Endothelial cell of umbilical vein (primary cell): ENCODE data around the gene HDAC5. TPM values are rescaled to one million over a fixed set of nuclear protein-coding genes. Genes with fewer than 3 reads are reported as not detected.

ENCODE experiments used
- BruUV-seq: library from RNA; stranded (reverse); fragments of 400-500 nt; replicated peaks from 2 replicates; lab custom pipeline; 2021; lab: Mats Ljungman, UMichigan
- CTCF ChIA-PET: fragments of 300-600, 350-600 bp; sonication (Branson Sonifier 250); formaldehyde crosslinking; loops from one replicate; lab custom pipeline; 2021; ENCODE audit warnings: antibody characterized with exemption, inconsistent platforms; lab: Charles Lee
- POLR2A ChIA-PET: fragments of 300-600, 350-600 bp; sonication (Branson Sonifier 250); formaldehyde crosslinking; loops from one replicate; lab custom pipeline; 2021; ENCODE audit warnings: antibody characterized with exemption, inconsistent platforms; lab: Charles Lee
- DNase-seq: peaks from one replicate; pipeline ENCODE4 v3.0.0-alpha.2; 2011; ENCODE audit warnings: low read depth, low spot score
- FAIRE-seq: peaks from 2 replicates; lab custom pipeline; 2011; peaks lifted over from hg19 to GRCh38; lab: Jason Lieb, UNC
- H2AFZ ChIP-seq: 2 replicates; pipeline ENCODE4 v1.6.0; 2012; ENCODE audit warnings: low read depth, low read length, control low read depth, inconsistent platforms
- H3K27ac ChIP-seq: 2 replicates; pipeline ENCODE4 v1.5.1; 2011; ENCODE audit warnings: low read depth, mild to moderate bottlenecking, control low read depth, low read length, moderate library complexity; ENCODE audit not compliant: insufficient read depth
- H3K27me3 ChIP-seq, 2 experiments: 2 replicates each; pipeline versions ENCODE4 v1.6.0 to v1.6.1; 2011; ENCODE audit warnings: low read length in 2 of 2, mixed read lengths in 1 of 2; ENCODE audit not compliant: control insufficient read depth in 2 of 2, insufficient read depth in 2 of 2
- H3K36me3 ChIP-seq, 2 experiments: 2 replicates in 1 of 2; 3 replicates in 1 of 2; pipeline ENCODE4 v1.5.1; 2011; ENCODE audit warnings: low read length in 2 of 2, mild to moderate bottlenecking in 1 of 2, moderate library complexity in 1 of 2; ENCODE audit not compliant: control insufficient read depth in 2 of 2, insufficient read depth in 2 of 2; ENCODE audit errors: extremely low read depth in 1 of 2
- H3K4me1 ChIP-seq: 3 replicates; pipeline ENCODE4 v1.5.1; 2011; ENCODE audit warnings: mild to moderate bottlenecking, low read length; ENCODE audit not compliant: control insufficient read depth, insufficient read depth; ENCODE audit errors: extremely low read depth
- H3K4me2 ChIP-seq: 2 replicates; pipeline ENCODE4 v1.6.1; 2011; ENCODE audit warnings: low read length, control low read depth, mixed read lengths; ENCODE audit not compliant: insufficient read depth
- H3K4me3 ChIP-seq, 3 experiments: fragments of 200-600 bp in 1 of 3; sonication (generic), shearing (Covaris generic) in 1 of 3; replicated peaks in 1 of 3; 2 replicates each; pipeline ENCODE4 v1.5.1; 2011 to 2016; ENCODE audit warnings: control low read depth in 3 of 3, low read length in 3 of 3, mild to moderate bottlenecking in 2 of 3, inconsistent platforms in 1 of 3, low read depth in 1 of 3, moderate library complexity in 1 of 3; ENCODE audit not compliant: insufficient read depth in 1 of 3
- H3K79me2 ChIP-seq: 2 replicates; pipeline ENCODE4 v1.6.0; 2012; ENCODE audit warnings: low read length, inconsistent platforms; ENCODE audit not compliant: control insufficient read depth, insufficient read depth
- H3K9ac ChIP-seq: replicated peaks from 2 replicates; pipeline ENCODE3; 2011; ENCODE audit warnings: low read length, control low read depth; ENCODE audit not compliant: insufficient read depth; ENCODE audit errors: extremely low read depth
- H3K9me1 ChIP-seq: replicated peaks from 3 replicates; pipeline ENCODE4 v1.6.0; 2011; ENCODE audit warnings: mild to moderate bottlenecking, low read length; ENCODE audit not compliant: control insufficient read depth, insufficient read depth; ENCODE audit errors: extremely low read depth
- H3K9me3 ChIP-seq: replicated peaks from 2 replicates; pipeline ENCODE4 v1.5.1; 2012; ENCODE audit warnings: low read length, inconsistent platforms; ENCODE audit not compliant: control insufficient read depth, insufficient read depth
- H4K20me1 ChIP-seq: replicated peaks from 2 replicates; pipeline ENCODE3; 2011; ENCODE audit warnings: mild to moderate bottlenecking, low read length; ENCODE audit not compliant: control insufficient read depth, insufficient read depth; ENCODE audit errors: extremely low read depth
- FOS ChIP-seq: IDR thresholded peaks from 2 replicates; pipeline ENCODE4 v1.6.1; 2011; ENCODE audit warnings: mild to moderate bottlenecking, low read length, moderate library complexity, borderline replicate concordance; ENCODE audit not compliant: insufficient read depth
- dilution Hi-C: fragments of 300-500 bp; cut with MboI; formaldehyde crosslinking; loops from one replicate; pipeline ENCODE4 v1.15.0; 2019; ENCODE audit warnings: low sequenced_read_pairs; ENCODE audit not compliant: extremely low pct_ligation_motif_present
- intact Hi-C: fragments of 100-400 bp; cut with micrococcal nuclease; formaldehyde crosslinking; loops from one replicate; pipeline ENCODE4 v1.10.0; 2022
- polyA plus RNA-seq, 4 experiments: library from polyadenylated mRNA; depleted of rRNA in 3 of 4; stranded (reverse) in 3 of 4; unstranded in 1 of 4; fragments of >200 nt; gene quantifications; 2 replicates each; pipeline versions ENCODE4 v1.2.1 to v1.2.3, GENCODE V29; 2011 to 2012; ENCODE audit warnings: missing spikeins in 1 of 4
- total RNA-seq: library from RNA; stranded (reverse); gene quantifications from 2 replicates; pipeline ENCODE4 v1.2.3, GENCODE V29; 2021
- TF ChIP-seq, protein P1 (sequence below), 2 donors: IDR thresholded peaks; 1 replicate in 1 of 2; 2 replicates in 1 of 2; pipeline ENCODE4 v1.5.1; 2011; ENCODE audit warnings: low read length in 2 of 2, mild to moderate bottlenecking in 2 of 2, moderate library complexity in 2 of 2, control low read depth in 1 of 2, inconsistent platforms in 1 of 2, low read depth in 1 of 2; ENCODE audit not compliant: insufficient read depth in 1 of 2; ENCODE audit errors: extremely low read depth in 1 of 2

HDAC5 gene
- total and polyA plus RNA-seq, 2 donors (not counting 3 experiments of a cell fraction or from before 2014, with no cell fraction given) = 35.4 to 40.4 TPM

DNA sequence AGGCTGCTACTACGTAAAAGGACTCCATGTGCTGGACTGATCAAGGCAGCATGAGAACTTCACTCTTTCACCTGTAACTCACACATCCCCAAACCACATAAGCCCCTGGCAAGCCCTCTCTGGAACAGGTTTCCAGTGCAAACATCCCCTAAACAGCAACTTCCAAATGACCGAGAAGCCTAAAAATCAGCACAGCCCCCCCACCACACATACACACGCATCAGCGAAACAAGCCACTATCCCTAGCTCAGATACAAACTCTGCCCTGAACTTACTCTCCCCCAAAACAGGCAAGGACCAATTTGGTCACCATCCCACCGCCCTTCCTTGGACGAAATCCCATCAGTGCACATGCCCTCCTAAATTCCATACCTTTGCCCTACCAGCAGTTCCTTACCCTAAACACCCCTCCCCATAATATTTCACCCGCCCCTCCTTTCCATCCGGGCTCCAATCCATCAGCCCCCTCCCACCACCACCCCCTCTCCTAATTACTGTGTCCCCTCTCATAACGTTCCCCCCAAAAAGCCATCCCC is 57.7 kb downstream of the HDAC5 start:
- ChIA-PET POLR2A (interaction anchor here (0.6 to 1.5 kb wide), 4 partner anchors 50 to 63 kb away, joined by 3 to 7 read pairs (median 4); partner anchors contain the start of gene HDAC5), CTCF (interaction anchor here (1.4 to 1.9 kb wide), 7 partner anchors 18 to 138 kb away, joined by 4 to 9 read pairs (median 5); partner anchors contain the start of gene HDAC5)
- H3K36me3 ChIP-seq = peaks cover 4 to 13% of the 10 kb centered on the region in 2 experiments
- peak overlapping the region; percentile 87 for H3K27ac ChIP-seq
- H2AFZ ChIP-seq = no peak overlapping the region
- H3K9ac ChIP-seq = peak overlapping the region; percentile 93
- H3K4me2 ChIP-seq = peak overlapping the region; percentile 77
- no peaks in the 10 kb centered on the region for H4K20me1 ChIP-seq
- dilution Hi-C loops (no loop called here), intact Hi-C loops (loop anchor here (1.0 kb wide), 2 partner anchors 30 to 58 kb away; partner anchors contain the start of gene HDAC5)
- H3K79me2 ChIP-seq = peaks cover 54% of the 10 kb centered on the region
- no peaks in the 10 kb centered on the region for H3K27me3 ChIP-seq
- H3K4me3 ChIP-seq = peak overlapping the region; percentile 89 to 97 (median 92)
- peaks cover 20% of the 10 kb centered on the region for H3K4me1 ChIP-seq
- H3K9me1 ChIP-seq = no peaks in the 10 kb centered on the region
- no peaks in the 10 kb centered on the region for H3K9me3 ChIP-seq
- peak; percentile 30 for DNase-seq
- no TSS peak for BruUV-seq
- TF ChIP-seq, protein P1, sequence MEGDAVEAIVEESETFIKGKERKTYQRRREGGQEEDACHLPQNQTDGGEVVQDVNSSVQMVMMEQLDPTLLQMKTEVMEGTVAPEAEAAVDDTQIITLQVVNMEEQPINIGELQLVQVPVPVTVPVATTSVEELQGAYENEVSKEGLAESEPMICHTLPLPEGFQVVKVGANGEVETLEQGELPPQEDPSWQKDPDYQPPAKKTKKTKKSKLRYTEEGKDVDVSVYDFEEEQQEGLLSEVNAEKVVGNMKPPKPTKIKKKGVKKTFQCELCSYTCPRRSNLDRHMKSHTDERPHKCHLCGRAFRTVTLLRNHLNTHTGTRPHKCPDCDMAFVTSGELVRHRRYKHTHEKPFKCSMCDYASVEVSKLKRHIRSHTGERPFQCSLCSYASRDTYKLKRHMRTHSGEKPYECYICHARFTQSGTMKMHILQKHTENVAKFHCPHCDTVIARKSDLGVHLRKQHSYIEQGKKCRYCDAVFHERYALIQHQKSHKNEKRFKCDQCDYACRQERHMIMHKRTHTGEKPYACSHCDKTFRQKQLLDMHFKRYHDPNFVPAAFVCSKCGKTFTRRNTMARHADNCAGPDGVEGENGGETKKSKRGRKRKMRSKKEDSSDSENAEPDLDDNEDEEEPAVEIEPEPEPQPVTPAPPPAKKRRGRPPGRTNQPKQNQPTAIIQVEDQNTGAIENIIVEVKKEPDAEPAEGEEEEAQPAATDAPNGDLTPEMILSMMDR (IDR thresholded peaks at IDR 0.05; ENCODE audit: extremely low read depth in 1 of 2, insufficient read depth in 1 of 2, low read depth in 1 of 2, low read length in 2 of 2) = no peak
- no peak for TF ChIP-seq FOS
- peak; percentile 43 for FAIRE-seq
